ENCODE data around the gene CDCA5. TPM values are rescaled to one million over a fixed set of nuclear protein-coding genes. Genes with fewer than 3 reads are reported as not detected.

The CDCA5 gene
- total RNA-seq, 1 donor from 2014 or later, result 6.0 TPM

- no peak for DNase-seq (ENCODE audit: extremely low spot score, unreplicated experiment)
- H3K9me3 Mint-ChIP-seq (ENCODE audit: unreplicated experiment), result no peaks in the 10 kb centered on the region
- no peak overlapping the region for H3K27ac Mint-ChIP-seq (ENCODE audit: unreplicated experiment)
- H3K27me3 Mint-ChIP-seq (ENCODE audit: unreplicated experiment), result no peaks in the 10 kb centered on the region
- H3K36me3 Mint-ChIP-seq (ENCODE audit: unreplicated experiment), result peaks cover 4% of the 10 kb centered on the region
- peaks cover 17% of the 10 kb centered on the region for H3K4me1 Mint-ChIP-seq (ENCODE audit: unreplicated experiment)
- no peak for TF ChIP-seq CTCF (IDR thresholded peaks at IDR 0.05)
- no peak overlapping the region for H3K4me3 Mint-ChIP-seq (ENCODE audit: unreplicated experiment)
Measured at GRCh38 chr11:65108469-65109123, 24.8 kb upstream of the CDCA5 start.

- no peak for TF ChIP-seq CTCF (IDR thresholded peaks at IDR 0.05)
- Mint-ChIP-seq H3K27ac (ENCODE audit: unreplicated experiment) (no peak overlapping the region), H3K9me3 (ENCODE audit: unreplicated experiment) (no peaks in the 10 kb centered on the region), H3K36me3 (ENCODE audit: unreplicated experiment) (peaks cover 4% of the 10 kb centered on the region), H3K27me3 (ENCODE audit: unreplicated experiment) (no peaks in the 10 kb centered on the region), H3K4me1 (ENCODE audit: unreplicated experiment) (peaks cover 11% of the 10 kb centered on the region), H3K4me3 (ENCODE audit: unreplicated experiment) (no peak overlapping the region)
- no peak for DNase-seq (ENCODE audit: extremely low spot score, unreplicated experiment)
Measured at GRCh38 chr11:65107751-65108468, 24.1 kb upstream of the CDCA5 start.

- peaks cover 4% of the 10 kb centered on the region for H3K36me3 Mint-ChIP-seq (ENCODE audit: unreplicated experiment)
- H3K9me3 Mint-ChIP-seq (ENCODE audit: unreplicated experiment), result no peaks in the 10 kb centered on the region
- H3K4me3 Mint-ChIP-seq (ENCODE audit: unreplicated experiment), result no peak overlapping the region
- no peaks in the 10 kb centered on the region for H3K27me3 Mint-ChIP-seq (ENCODE audit: unreplicated experiment)
- DNase-seq (ENCODE audit: extremely low spot score, unreplicated experiment), result no peak
- no peak for TF ChIP-seq CTCF (IDR thresholded peaks at IDR 0.05)
- no peak overlapping the region for H3K27ac Mint-ChIP-seq (ENCODE audit: unreplicated experiment)
- peaks cover 15% of the 10 kb centered on the region for H3K4me1 Mint-ChIP-seq (ENCODE audit: unreplicated experiment)
Measured at GRCh38 chr11:65107078-65107477, 23.2 kb upstream of the CDCA5 start.

GRCh38 chr11:65104628-65105027 lies 20.8 kb upstream of the CDCA5 start:
- H3K4me3 Mint-ChIP-seq (ENCODE audit: unreplicated experiment), result no peak overlapping the region
- TF ChIP-seq CTCF (IDR thresholded peaks at IDR 0.05), result no peak
- peaks cover 4% of the 10 kb centered on the region for H3K36me3 Mint-ChIP-seq (ENCODE audit: unreplicated experiment)
- peaks cover 11% of the 10 kb centered on the region for H3K4me1 Mint-ChIP-seq (ENCODE audit: unreplicated experiment)
- DNase-seq (ENCODE audit: extremely low spot score, unreplicated experiment), result no peak
- H3K27me3 Mint-ChIP-seq (ENCODE audit: unreplicated experiment), result no peaks in the 10 kb centered on the region
- no peaks in the 10 kb centered on the region for H3K9me3 Mint-ChIP-seq (ENCODE audit: unreplicated experiment)
- no peak overlapping the region for H3K27ac Mint-ChIP-seq (ENCODE audit: unreplicated experiment)

- no peaks in the 10 kb centered on the region for H3K27me3 Mint-ChIP-seq (ENCODE audit: unreplicated experiment)
- H3K36me3 Mint-ChIP-seq (ENCODE audit: unreplicated experiment), result peaks cover 4% of the 10 kb centered on the region
- no peak for TF ChIP-seq CTCF (IDR thresholded peaks at IDR 0.05)
- H3K27ac Mint-ChIP-seq (ENCODE audit: unreplicated experiment), result no peak overlapping the region
- no peak overlapping the region for H3K4me3 Mint-ChIP-seq (ENCODE audit: unreplicated experiment)
- DNase-seq (ENCODE audit: extremely low spot score, unreplicated experiment), result no peak
- H3K4me1 Mint-ChIP-seq (ENCODE audit: unreplicated experiment), result peaks cover 11% of the 10 kb centered on the region
- H3K9me3 Mint-ChIP-seq (ENCODE audit: unreplicated experiment), result no peaks in the 10 kb centered on the region
Measured at GRCh38 chr11:65103476-65103875, 19.6 kb upstream of the CDCA5 start.

Data from osteocyte (in vitro differentiated cells).